ENCODE data around the gene CNTD1. TPM values are rescaled to one million over a fixed set of nuclear protein-coding genes. Genes with fewer than 3 reads are reported as not detected.

CNTD1 gene
- total RNA-seq, 1 experiment from 2014 or later = 0.13 TPM

DNA sequence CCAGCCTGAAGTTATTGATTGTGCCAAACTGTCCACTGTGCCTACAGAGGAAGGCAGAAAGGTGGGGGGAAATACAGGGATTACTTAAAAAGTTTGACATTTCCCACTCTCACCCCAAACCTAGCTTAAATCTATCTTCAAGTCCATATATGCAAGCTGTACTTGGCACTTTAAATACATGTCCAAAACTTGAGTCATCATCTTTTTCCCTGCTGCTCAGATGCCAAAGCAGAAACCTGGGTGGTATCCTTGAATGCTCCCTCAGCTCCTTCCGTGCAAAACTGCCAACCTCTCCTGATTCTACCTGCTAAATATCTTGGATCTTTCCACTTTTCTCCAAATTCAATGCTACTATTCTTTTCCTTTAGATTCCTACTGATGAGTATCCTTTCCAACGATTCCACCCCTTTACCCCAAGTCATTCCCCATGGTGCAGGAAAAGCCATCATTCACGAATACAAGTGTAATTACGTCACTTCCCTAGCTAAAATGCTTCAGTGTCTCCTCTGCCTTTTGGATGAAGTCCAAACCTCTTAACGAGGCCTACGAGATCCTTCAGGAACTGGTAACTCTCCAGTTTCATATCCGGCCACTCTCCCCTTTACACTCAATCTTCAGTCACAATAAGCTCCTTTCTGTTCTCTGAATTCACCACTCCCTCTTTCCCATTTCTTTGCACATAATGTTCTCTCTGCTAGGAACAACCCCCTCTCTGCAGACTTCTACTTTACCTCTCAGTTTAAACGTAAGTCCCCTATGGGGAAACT lies 16.2 kb downstream of the CNTD1 start:
- Histone ChIP-seq H3K27ac (ENCODE audit: low read length) (no peak overlapping the region), H3K4me3 (ENCODE audit: low read depth in 2 of 2, low read length in 2 of 2) (no peak overlapping the region), H3K4me1 (ENCODE audit: control insufficient read depth, insufficient read depth, low read length) (no peaks in the 10 kb centered on the region), H3K27me3 (ENCODE audit: control insufficient read depth, insufficient read depth, low read length) (no peaks in the 10 kb centered on the region), H3K9me3 (ENCODE audit: control insufficient read depth, insufficient read depth, low read depth, low read length) (no peaks in the 10 kb centered on the region), H3K36me3 (ENCODE audit: control insufficient read depth, insufficient read depth, low read length) (peaks cover 7% of the 10 kb centered on the region)
- no TSS peak for BruUV-seq (replicated peaks)
- in situ Hi-C loops (cut with HindIII; ENCODE audit: low pct_unique_long_range_greater_than_20kb, low sequenced_read_pairs) = no loop called here
- intact Hi-C loops (cut with micrococcal nuclease; ENCODE audit: unreplicated experiment) = no loop called here
- TF ChIP-seq, protein P1, sequence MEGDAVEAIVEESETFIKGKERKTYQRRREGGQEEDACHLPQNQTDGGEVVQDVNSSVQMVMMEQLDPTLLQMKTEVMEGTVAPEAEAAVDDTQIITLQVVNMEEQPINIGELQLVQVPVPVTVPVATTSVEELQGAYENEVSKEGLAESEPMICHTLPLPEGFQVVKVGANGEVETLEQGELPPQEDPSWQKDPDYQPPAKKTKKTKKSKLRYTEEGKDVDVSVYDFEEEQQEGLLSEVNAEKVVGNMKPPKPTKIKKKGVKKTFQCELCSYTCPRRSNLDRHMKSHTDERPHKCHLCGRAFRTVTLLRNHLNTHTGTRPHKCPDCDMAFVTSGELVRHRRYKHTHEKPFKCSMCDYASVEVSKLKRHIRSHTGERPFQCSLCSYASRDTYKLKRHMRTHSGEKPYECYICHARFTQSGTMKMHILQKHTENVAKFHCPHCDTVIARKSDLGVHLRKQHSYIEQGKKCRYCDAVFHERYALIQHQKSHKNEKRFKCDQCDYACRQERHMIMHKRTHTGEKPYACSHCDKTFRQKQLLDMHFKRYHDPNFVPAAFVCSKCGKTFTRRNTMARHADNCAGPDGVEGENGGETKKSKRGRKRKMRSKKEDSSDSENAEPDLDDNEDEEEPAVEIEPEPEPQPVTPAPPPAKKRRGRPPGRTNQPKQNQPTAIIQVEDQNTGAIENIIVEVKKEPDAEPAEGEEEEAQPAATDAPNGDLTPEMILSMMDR (IDR thresholded peaks at IDR 0.05) = no peak
- TF ChIP-seq SIN3A (IDR thresholded peaks at IDR 0.05; ENCODE audit: borderline replicate concordance, insufficient read depth, low read depth, low read length) = no peak
- no peak for TF ChIP-seq TCF7L2 (IDR thresholded peaks at IDR 0.05; ENCODE audit: low read depth, low read length)
- TF ChIP-seq, protein P2, sequence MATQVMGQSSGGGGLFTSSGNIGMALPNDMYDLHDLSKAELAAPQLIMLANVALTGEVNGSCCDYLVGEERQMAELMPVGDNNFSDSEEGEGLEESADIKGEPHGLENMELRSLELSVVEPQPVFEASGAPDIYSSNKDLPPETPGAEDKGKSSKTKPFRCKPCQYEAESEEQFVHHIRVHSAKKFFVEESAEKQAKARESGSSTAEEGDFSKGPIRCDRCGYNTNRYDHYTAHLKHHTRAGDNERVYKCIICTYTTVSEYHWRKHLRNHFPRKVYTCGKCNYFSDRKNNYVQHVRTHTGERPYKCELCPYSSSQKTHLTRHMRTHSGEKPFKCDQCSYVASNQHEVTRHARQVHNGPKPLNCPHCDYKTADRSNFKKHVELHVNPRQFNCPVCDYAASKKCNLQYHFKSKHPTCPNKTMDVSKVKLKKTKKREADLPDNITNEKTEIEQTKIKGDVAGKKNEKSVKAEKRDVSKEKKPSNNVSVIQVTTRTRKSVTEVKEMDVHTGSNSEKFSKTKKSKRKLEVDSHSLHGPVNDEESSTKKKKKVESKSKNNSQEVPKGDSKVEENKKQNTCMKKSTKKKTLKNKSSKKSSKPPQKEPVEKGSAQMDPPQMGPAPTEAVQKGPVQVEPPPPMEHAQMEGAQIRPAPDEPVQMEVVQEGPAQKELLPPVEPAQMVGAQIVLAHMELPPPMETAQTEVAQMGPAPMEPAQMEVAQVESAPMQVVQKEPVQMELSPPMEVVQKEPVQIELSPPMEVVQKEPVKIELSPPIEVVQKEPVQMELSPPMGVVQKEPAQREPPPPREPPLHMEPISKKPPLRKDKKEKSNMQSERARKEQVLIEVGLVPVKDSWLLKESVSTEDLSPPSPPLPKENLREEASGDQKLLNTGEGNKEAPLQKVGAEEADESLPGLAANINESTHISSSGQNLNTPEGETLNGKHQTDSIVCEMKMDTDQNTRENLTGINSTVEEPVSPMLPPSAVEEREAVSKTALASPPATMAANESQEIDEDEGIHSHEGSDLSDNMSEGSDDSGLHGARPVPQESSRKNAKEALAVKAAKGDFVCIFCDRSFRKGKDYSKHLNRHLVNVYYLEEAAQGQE (IDR thresholded peaks at IDR 0.05; ENCODE audit: insufficient read depth in 1 of 2, low read depth in 2 of 2, low read length in 1 of 2) = no peak
- no peak for TF ChIP-seq POLR2AphosphoS5 (IDR thresholded peaks at IDR 0.05; ENCODE audit: low read depth, low read length)
- POLR2A ChIA-PET = no interaction called here
- CTCF ChIA-PET = interaction anchor here (0.5 kb wide), 1 partner anchor 82 kb away, joined by 9 read pairs; no protein-coding TSS in a partner anchor
- DNase-seq (ENCODE audit: low read depth, low spot score) (no peak), ATAC-seq (no peak)

DNA sequence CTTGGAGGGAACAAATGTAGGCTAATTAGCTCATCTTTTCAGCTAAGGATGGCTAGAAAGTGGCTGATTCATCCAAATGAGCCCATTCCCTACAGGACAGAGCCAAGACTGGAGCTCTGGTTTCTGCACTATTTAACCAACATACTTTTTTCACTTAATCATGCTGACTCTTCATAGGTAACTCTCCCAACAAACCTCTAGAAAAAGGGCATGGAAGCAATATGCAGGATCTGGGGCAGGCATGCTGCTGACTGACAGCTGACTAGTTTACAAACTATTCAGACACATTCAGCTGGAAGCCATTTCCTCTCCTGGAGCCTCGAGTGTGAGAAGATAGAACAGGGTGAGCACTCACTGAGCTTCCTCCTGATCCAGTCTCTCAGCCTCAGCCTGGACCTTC lies 19.2 kb downstream of the CNTD1 start:
- Histone ChIP-seq H3K4me3 (ENCODE audit: low read depth in 2 of 2, low read length in 2 of 2) (no peak overlapping the region), H3K27ac (ENCODE audit: low read length) (no peak overlapping the region), H3K4me1 (ENCODE audit: control insufficient read depth, insufficient read depth, low read length) (peaks cover 4% of the 10 kb centered on the region), H3K27me3 (ENCODE audit: control insufficient read depth, insufficient read depth, low read length) (no peaks in the 10 kb centered on the region), H3K9me3 (ENCODE audit: control insufficient read depth, insufficient read depth, low read depth, low read length) (no peaks in the 10 kb centered on the region), H3K36me3 (ENCODE audit: control insufficient read depth, insufficient read depth, low read length) (peaks cover 7% of the 10 kb centered on the region)
- ATAC-seq (no peak), DNase-seq (ENCODE audit: low read depth, low spot score) (no peak)
- ChIA-PET CTCF (interaction anchor here (0.6 to 0.7 kb wide), 2 partner anchors 16 to 121 kb away, joined by 3 to 12 read pairs; no protein-coding TSS in a partner anchor), POLR2A (interaction anchor here (0.5 kb wide), 1 partner anchor 12 kb away, joined by 7 read pairs; no protein-coding TSS in a partner anchor)
- no TSS peak for BruUV-seq (replicated peaks)
- in situ Hi-C loops (cut with HindIII; ENCODE audit: low pct_unique_long_range_greater_than_20kb, low sequenced_read_pairs) = no loop called here
- TF ChIP-seq, protein P2 (IDR thresholded peaks at IDR 0.05; ENCODE audit: insufficient read depth in 1 of 2, low read depth in 2 of 2, low read length in 1 of 2) = no peak
- no peak for TF ChIP-seq SIN3A (IDR thresholded peaks at IDR 0.05; ENCODE audit: borderline replicate concordance, insufficient read depth, low read depth, low read length)
- no peak for TF ChIP-seq TCF7L2 (IDR thresholded peaks at IDR 0.05; ENCODE audit: low read depth, low read length)
- TF ChIP-seq, protein P1 (IDR thresholded peaks at IDR 0.05) = no peak
- no peak for TF ChIP-seq POLR2AphosphoS5 (IDR thresholded peaks at IDR 0.05; ENCODE audit: low read depth, low read length)
- intact Hi-C loops (cut with micrococcal nuclease; ENCODE audit: unreplicated experiment) = no loop called here
